Caco-2 (cell line): ENCODE data around the gene PRDM10. TPM values are rescaled to one million over a fixed set of nuclear protein-coding genes. Genes with fewer than 3 reads are reported as not detected.
A peak's percentile ranks its signal among the peaks of the same experiment; 100 is the strongest.

ENCODE experiments used
- BruUV-seq: library from RNA; stranded (reverse); fragments of 400-500 nt; replicated peaks from 2 replicates; lab custom pipeline; 2021; lab: Mats Ljungman, UMichigan
- CTCF ChIA-PET: fragments of 300-600 bp; sonication (Branson Sonifier 250); formaldehyde crosslinking; loops from one replicate; lab custom pipeline; 2022; ENCODE audit warnings: antibody characterized with exemption; lab: Charles Lee
- POLR2A ChIA-PET: fragments of 300-600 bp; sonication (Branson Sonifier 250); formaldehyde crosslinking; loops from one replicate; lab custom pipeline; 2022; ENCODE audit warnings: antibody characterized with exemption; lab: Charles Lee
- DNase-seq, 2 experiments: peaks; one replicate each; pipeline versions ENCODE4 v3.0.0 to v3.0.0-alpha.2; 2020 to 2022
- H3K27me3 ChIP-seq: replicated peaks from 2 replicates; pipeline ENCODE4 v1.6.0; 2011; ENCODE audit warnings: low read length; ENCODE audit not compliant: control insufficient read depth, insufficient read depth
- H3K36me3 ChIP-seq: 2 replicates; pipeline ENCODE4 v1.5.1; 2011; ENCODE audit warnings: low read length; ENCODE audit not compliant: control insufficient read depth, insufficient read depth
- H3K4me1 ChIP-seq: fragments of 250-450 bp; sonication (Bioruptor Pico); 2 replicates; pipeline ENCODE4 v1.5.1; 2020; ENCODE audit warnings: mild to moderate bottlenecking
- H3K4me3 ChIP-seq: 2 replicates; pipeline ENCODE4 v1.5.1; 2011; ENCODE audit warnings: low read depth, mild to moderate bottlenecking, control low read depth, low read length
- H3K9me3 ChIP-seq: fragments of 250-450 bp; sonication (Bioruptor Pico); 2 replicates; pipeline ENCODE4 v1.5.1; 2020; ENCODE audit warnings: mild to moderate bottlenecking, moderate library complexity
- H3K27ac Mint-ChIP-seq: one replicate; pipeline ENCODE4 v1.8.0; 2022; ENCODE audit warnings: mixed read lengths; ENCODE audit not compliant: unreplicated experiment
- H3K27me3 Mint-ChIP-seq: one replicate; pipeline ENCODE4 v1.8.0; 2022; ENCODE audit warnings: mixed read lengths; ENCODE audit not compliant: insufficient read depth, unreplicated experiment
- H3K36me3 Mint-ChIP-seq: one replicate; pipeline ENCODE4 v1.8.0; 2022; ENCODE audit warnings: mild to moderate bottlenecking, mixed read lengths; ENCODE audit not compliant: insufficient read depth, unreplicated experiment
- H3K4me1 Mint-ChIP-seq: one replicate; pipeline ENCODE4 v1.8.0; 2022; ENCODE audit warnings: low read depth, mixed read lengths; ENCODE audit not compliant: unreplicated experiment
- H3K4me3 Mint-ChIP-seq: one replicate; pipeline ENCODE4 v1.8.0; 2022; ENCODE audit warnings: mild to moderate bottlenecking, moderate library complexity, mixed read lengths; ENCODE audit not compliant: unreplicated experiment
- H3K9me3 Mint-ChIP-seq: one replicate; pipeline ENCODE4 v1.8.0; 2022; ENCODE audit warnings: mixed read lengths; ENCODE audit not compliant: unreplicated experiment
- intact Hi-C: fragments of 100-400 bp; cut with micrococcal nuclease; formaldehyde crosslinking; loops from one replicate; pipeline ENCODE4 v1.10.0; 2022; ENCODE audit not compliant: unreplicated experiment
- total RNA-seq: library from RNA; stranded (reverse); gene quantifications from 2 replicates; pipeline ENCODE4 v1.2.3, GENCODE V29; 2022
- TF ChIP-seq, protein P1 (sequence below), 2 experiments: fragments of 200-600 bp in 1 of 2; IDR thresholded peaks; 1 replicate in 1 of 2; 2 replicates in 1 of 2; pipeline versions ENCODE4 v1.5.1 to v1.8.0; 2011 to 2022; ENCODE audit warnings: antibody characterized with exemption in 1 of 2, control low read depth in 1 of 2, inconsistent platforms in 1 of 2, low read depth in 1 of 2, low read length in 1 of 2, mild to moderate bottlenecking in 1 of 2, moderate library complexity in 1 of 2; ENCODE audit not compliant: insufficient read depth in 1 of 2, severe bottlenecking in 1 of 2, unreplicated experiment in 1 of 2

PRDM10 gene
- total RNA-seq, 1 experiment from 2014 or later = 11.8 TPM

DNA sequence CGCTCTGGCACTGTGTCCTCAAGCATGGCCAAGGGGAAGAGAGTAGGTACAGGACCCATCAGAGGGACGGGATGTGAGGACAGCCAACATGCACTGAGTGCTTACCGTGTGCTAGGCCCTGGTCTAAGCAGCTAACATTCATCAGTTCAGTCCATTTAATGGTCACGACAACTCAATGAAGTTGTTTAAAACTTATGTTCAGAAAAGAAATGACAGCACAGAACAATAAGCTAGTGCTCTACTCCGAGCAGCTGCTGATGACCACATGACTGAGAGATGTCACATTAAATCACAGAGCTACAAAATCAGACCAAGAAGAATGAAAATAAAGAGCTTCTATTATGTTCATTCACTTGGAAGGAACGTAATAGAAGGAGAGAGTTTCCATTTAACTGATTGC is 26.3 kb downstream of the PRDM10 start:
- Mint-ChIP-seq H3K36me3 (peaks cover 7% of the 10 kb centered on the region), H3K4me1 (peaks cover 41% of the 10 kb centered on the region), H3K4me3 (no peak overlapping the region), H3K27me3 (no peaks in the 10 kb centered on the region), H3K9me3 (no peaks in the 10 kb centered on the region), H3K27ac (no peak overlapping the region)
- ChIA-PET POLR2A (no interaction called here), CTCF (interaction anchor here (0.6 to 0.9 kb wide), 2 partner anchors 53 to 80 kb away, joined by 3 read pairs; no protein-coding TSS in a partner anchor)
- TF ChIP-seq, protein P1, sequence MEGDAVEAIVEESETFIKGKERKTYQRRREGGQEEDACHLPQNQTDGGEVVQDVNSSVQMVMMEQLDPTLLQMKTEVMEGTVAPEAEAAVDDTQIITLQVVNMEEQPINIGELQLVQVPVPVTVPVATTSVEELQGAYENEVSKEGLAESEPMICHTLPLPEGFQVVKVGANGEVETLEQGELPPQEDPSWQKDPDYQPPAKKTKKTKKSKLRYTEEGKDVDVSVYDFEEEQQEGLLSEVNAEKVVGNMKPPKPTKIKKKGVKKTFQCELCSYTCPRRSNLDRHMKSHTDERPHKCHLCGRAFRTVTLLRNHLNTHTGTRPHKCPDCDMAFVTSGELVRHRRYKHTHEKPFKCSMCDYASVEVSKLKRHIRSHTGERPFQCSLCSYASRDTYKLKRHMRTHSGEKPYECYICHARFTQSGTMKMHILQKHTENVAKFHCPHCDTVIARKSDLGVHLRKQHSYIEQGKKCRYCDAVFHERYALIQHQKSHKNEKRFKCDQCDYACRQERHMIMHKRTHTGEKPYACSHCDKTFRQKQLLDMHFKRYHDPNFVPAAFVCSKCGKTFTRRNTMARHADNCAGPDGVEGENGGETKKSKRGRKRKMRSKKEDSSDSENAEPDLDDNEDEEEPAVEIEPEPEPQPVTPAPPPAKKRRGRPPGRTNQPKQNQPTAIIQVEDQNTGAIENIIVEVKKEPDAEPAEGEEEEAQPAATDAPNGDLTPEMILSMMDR (IDR thresholded peaks at IDR 0.05; ENCODE audit: insufficient read depth in 1 of 2, low read depth in 1 of 2, low read length in 1 of 2, severe bottlenecking in 1 of 2, unreplicated experiment in 1 of 2) = no peak
- no peak for DNase-seq
- BruUV-seq = no TSS peak
- Histone ChIP-seq H3K36me3 (no peaks in the 10 kb centered on the region), H3K9me3 (no peaks in the 10 kb centered on the region), H3K4me1 (peaks cover 23% of the 10 kb centered on the region), H3K4me3 (no peak overlapping the region), H3K27me3 (no peaks in the 10 kb centered on the region)
- intact Hi-C loops = no loop called here

DNA sequence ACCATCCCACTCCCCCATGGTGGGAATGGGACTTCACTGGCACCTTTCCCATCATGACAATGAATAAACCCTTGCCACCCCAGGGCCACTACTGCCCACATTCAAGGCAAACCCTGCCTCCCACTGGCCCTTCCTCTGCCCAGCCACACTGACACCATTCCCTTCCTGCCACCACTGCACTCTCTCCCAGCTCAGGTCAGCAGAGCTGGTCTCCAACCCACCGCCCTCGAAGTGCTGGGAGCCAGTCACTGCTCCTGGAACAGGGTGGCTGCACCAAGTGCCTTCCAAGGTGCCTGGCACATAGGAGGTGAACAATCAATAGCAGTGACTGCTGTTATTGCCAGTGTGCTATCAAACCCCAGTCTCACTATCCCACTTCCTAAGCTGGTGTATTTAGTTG is 27.1 kb downstream of the PRDM10 start:
- Histone ChIP-seq H3K4me3 (no peak overlapping the region), H3K27me3 (no peaks in the 10 kb centered on the region), H3K9me3 (no peaks in the 10 kb centered on the region), H3K4me1 (peaks cover 23% of the 10 kb centered on the region), H3K36me3 (no peaks in the 10 kb centered on the region)
- Mint-ChIP-seq H3K36me3 (peaks cover 1% of the 10 kb centered on the region), H3K27ac (no peak overlapping the region), H3K9me3 (no peaks in the 10 kb centered on the region), H3K27me3 (no peaks in the 10 kb centered on the region), H3K4me3 (no peak overlapping the region), H3K4me1 (peaks cover 41% of the 10 kb centered on the region)
- intact Hi-C loops = loop anchor here (2.0 kb wide), 1 partner anchor 17 kb away; no protein-coding TSS in a partner anchor
- TF ChIP-seq, protein P1 (IDR thresholded peaks at IDR 0.05; ENCODE audit: insufficient read depth in 1 of 2, low read depth in 1 of 2, low read length in 1 of 2, severe bottlenecking in 1 of 2, unreplicated experiment in 1 of 2) = no peak
- ChIA-PET CTCF (no interaction called here), POLR2A (no interaction called here)
- DNase-seq = no peak
- BruUV-seq = no TSS peak

DNA sequence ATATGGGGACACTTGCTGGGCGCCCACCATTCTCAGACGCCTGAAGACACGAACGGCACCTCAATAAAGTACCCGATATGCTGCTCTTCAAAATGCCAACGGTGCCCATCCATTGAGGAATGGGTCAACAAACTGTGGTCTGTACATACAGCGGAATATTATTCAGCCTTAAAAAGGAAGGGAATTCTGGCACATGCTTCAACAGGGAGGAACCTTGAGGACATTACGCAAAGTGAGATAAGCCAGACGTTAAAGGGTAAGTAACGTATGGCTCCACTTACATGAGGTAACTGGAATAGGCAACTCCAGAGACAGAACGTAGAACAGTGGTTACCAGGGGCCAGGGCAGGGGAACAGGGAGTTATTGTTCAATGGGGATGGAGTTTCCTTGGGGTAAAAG is 28.0 kb downstream of the PRDM10 start:
- no TSS peak for BruUV-seq
- H3K9me3 Mint-ChIP-seq = no peaks in the 10 kb centered on the region
- CTCF ChIA-PET = interaction anchor here (1.2 kb wide), 1 partner anchor 32 kb away, joined by 6 read pairs; no protein-coding TSS in a partner anchor
- no peak overlapping the region for H3K4me3 ChIP-seq
- DNase-seq = no peak
- POLR2A ChIA-PET = interaction anchor here (2.2 kb wide), 1 partner anchor 28 kb away, joined by 44 read pairs; the partner anchor contains the start of gene PRDM10
- H3K4me1 Mint-ChIP-seq = peaks cover 38% of the 10 kb centered on the region
- peak overlapping the region; percentile 29 for H3K27ac Mint-ChIP-seq
- intact Hi-C loops = loop anchor here (2.0 kb wide), 1 partner anchor 18 kb away; no protein-coding TSS in a partner anchor
- no peaks in the 10 kb centered on the region for H3K36me3 Mint-ChIP-seq
- H3K27me3 ChIP-seq = no peaks in the 10 kb centered on the region
- no peaks in the 10 kb centered on the region for H3K9me3 ChIP-seq
- H3K36me3 ChIP-seq = no peaks in the 10 kb centered on the region
- H3K4me1 ChIP-seq = peaks cover 23% of the 10 kb centered on the region
- TF ChIP-seq, protein P1 (IDR thresholded peaks at IDR 0.05; ENCODE audit: insufficient read depth in 1 of 2, low read depth in 1 of 2, low read length in 1 of 2, severe bottlenecking in 1 of 2, unreplicated experiment in 1 of 2) = no peak
- H3K4me3 Mint-ChIP-seq = no peak overlapping the region
- no peaks in the 10 kb centered on the region for H3K27me3 Mint-ChIP-seq
